Superior temporal gyrus (tissue), 1 donor: ENCODE measurements around the gene HAO1.
"Not testable (repeated sequence)": the region's sequence is repeated elsewhere in the genome, so short reads cannot be mapped to it uniquely, and the experiment has no call there.

Experiments
- DNase-seq: peaks from one replicate; pipeline ENCODE4 v3.0.0-alpha.2; 2016; ENCODE audit errors: extremely low spot score

Gene HAO1

GRCh38 chr20:7855545-7855944, 84.7 kb downstream of the HAO1 start:
- DNase-seq, result no peak

GRCh38 chr20:7853493-7853892, 86.8 kb downstream of the HAO1 start:
- no peak for DNase-seq

DNA sequence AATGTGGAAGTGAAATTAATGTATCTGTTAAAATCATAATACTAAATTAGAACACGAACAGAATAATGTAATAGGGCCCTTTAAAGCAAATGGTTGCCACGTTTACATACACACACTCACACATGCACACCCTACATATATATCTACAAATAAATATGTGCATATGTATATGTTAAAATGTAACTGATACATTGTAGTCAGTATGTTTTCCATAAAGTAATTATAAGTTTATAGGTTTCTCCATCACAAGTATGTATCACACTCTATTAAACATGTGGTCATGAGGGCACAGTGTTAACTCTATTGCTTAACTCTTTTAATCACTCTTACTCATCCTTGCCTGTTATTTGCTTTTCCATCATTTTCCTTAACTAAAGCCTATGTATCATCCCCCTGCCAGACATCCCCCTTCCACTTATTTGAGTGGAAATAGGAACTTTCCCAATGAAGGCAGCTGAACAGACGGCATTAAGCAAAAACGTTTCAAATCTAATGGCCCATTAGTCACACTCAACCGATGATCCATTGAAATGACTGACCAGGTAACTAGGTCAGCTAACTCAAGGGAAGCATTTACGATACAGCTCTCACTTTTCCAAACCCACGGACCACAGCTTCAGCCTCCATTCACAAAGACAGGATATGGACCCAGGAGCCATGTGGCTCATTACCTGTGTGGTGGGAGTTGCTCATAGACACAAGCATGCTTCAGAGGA, 89.3 kb downstream of the HAO1 start:
- DNase-seq, result no peak

GRCh38 chr20:7849675-7850074, 90.6 kb downstream of the HAO1 start:
- no peak for DNase-seq

DNA sequence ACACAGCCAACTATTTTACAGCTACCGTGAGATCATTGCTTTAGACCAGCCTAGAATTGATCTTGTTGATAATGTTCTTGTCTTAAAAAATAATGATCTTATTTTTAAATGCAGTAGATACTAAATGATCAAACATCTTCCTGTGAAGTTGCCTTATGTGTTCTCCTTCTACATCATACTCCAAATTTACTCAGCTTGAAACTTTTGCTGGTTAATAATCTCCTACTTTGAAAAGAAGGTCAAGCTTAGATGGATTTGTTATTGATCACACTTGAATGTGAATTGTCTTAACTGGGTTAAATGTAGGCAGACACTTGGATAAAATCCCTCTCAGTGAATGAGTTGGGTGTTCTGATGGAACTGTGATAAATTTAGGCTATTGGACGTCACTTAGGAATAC, 91.9 kb downstream of the HAO1 start:
- DNase-seq, result no peak

GRCh38 chr20:7843613-7844012, 96.6 kb downstream of the HAO1 start:
- DNase-seq, result no peak

GRCh38 chr20:7841971-7842310, 98.3 kb downstream of the HAO1 start:
- DNase-seq, result no peak

DNA sequence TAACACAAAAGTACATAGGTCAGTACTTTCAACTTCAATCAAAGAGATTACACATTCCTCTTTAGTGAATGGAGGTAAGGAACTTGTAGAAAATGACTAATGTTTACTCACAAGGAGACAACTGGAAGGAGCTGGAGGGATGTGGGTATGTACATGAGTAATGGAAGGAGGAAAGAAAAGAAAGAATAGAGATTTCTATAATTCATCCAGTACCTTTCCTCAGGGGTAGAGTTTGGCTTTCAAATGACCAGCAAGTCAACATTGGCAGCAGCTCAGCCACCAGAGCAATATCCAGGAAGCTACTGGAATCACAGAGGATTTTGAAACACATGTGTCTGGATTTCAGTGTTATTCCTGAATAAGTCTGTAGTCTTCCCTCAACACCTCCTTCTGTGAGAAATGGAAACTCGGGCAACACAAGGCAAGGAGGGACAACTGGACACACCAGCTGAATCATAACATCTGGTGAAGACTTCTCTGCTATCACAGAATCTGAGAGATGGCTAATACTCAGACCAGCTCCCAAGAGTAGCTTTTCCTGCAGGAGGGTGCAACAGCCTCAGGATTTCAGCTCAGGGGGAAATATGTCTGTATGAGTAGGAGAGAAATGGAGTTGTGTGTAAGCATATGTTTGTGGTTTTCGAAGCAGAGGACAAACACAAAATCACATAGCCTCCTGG, 98.8 kb downstream of the HAO1 start:
- DNase-seq, result no peak

DNA sequence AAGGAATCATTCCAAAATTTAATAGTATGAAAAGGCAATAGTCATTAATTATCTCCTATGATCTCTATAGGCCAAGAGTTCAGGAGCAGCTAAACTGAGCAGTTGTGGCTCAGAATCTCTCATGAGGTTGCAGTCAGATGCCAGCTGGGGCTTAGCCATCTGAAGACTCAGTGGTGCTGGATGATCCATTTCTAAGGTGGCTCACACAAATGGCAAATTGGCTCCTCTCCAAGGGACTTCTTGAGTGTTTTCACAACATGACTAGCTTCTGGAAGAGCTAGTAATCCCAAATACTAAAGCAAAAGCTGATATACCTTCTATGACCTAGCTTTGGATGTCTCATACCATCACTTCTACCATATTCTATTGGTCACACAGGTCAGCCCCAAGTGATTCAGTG, 104.2 kb downstream of the HAO1 start:
- no peak for DNase-seq

DNA sequence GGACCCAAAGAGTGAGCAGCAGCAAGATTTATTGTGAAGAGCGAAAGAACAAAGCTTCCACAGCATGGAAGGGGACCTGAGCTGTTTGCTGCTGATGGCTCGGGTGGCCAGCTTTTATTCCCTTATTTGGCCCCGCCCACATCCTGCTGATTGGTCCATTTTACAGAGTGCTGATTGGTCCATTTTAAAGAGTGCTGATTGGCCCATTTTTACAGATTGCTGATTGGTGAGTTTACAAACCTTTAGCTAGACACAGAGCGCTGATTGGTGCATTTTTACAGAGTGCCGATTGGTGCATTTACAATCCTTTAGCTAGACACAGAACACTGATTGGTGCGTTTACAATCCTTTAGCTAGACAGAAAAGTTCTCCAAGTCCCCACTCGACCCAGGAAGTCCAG, 105.8 kb downstream of the HAO1 start:
- DNase-seq, result not testable (repeated sequence)
